Measurements from ENCODE around the gene INTS7. TPM values are rescaled to one million over a fixed set of nuclear protein-coding genes. Genes with fewer than 3 reads are reported as not detected.
A peak's percentile ranks its signal among the peaks of the same experiment; 100 is the strongest.

The INTS7 gene
- total and polyA plus RNA-seq, 2 experiments from 2014 or later, result 11.8 to 15.5 TPM

DNA sequence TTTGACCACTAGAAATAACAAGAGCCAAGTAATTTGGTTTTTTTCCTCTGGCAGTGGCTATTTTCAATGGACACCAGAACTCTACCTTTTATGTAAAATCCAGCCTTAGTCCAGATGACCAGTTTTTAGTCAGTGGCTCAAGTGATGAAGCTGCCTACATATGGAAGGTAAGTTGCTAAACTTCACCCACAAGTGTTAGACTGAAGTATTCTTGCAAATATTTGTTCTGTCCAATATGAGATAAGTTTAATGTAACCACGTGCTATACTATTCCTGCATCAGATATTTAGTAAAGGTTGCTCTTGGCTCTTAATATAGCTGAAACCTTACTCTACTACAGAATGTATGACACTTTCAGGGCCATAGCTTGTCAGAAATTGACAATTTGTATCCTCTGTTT, 36.7 kb upstream of the INTS7 start:
- Histone ChIP-seq H2AFZ (no peak overlapping the region), H3K4me2 (no peak overlapping the region), H3K36me3 (replicated peaks; ENCODE audit: insufficient read depth, low read depth) (no peaks in the 10 kb centered on the region), H3K4me1 (ENCODE audit: insufficient read depth) (no peaks in the 10 kb centered on the region), H3K9me3 (ENCODE audit: low read depth) (no peaks in the 10 kb centered on the region), H3K79me2 (no peaks in the 10 kb centered on the region), H4K20me1 (ENCODE audit: insufficient read depth, poor library complexity, severe bottlenecking) (no peaks in the 10 kb centered on the region), H3K9me2 (replicated peaks; ENCODE audit: insufficient read depth) (no peaks in the 10 kb centered on the region), H3K27me3 (no peaks in the 10 kb centered on the region), H3K4me3 (no peak overlapping the region), H3K27ac (no peak overlapping the region)
- 72% methylated on average over 1 of the region's 1 CpG for WGBS (ENCODE audit: low lambda C conversion rate, missing lambda C conversion rate)
- DNase-seq (ENCODE audit: low spot score), result no peak
- TF ChIP-seq EZH2 (IDR thresholded peaks at IDR 0.05; ENCODE audit: borderline replicate concordance), result no peak
- TF ChIP-seq, protein P1, sequence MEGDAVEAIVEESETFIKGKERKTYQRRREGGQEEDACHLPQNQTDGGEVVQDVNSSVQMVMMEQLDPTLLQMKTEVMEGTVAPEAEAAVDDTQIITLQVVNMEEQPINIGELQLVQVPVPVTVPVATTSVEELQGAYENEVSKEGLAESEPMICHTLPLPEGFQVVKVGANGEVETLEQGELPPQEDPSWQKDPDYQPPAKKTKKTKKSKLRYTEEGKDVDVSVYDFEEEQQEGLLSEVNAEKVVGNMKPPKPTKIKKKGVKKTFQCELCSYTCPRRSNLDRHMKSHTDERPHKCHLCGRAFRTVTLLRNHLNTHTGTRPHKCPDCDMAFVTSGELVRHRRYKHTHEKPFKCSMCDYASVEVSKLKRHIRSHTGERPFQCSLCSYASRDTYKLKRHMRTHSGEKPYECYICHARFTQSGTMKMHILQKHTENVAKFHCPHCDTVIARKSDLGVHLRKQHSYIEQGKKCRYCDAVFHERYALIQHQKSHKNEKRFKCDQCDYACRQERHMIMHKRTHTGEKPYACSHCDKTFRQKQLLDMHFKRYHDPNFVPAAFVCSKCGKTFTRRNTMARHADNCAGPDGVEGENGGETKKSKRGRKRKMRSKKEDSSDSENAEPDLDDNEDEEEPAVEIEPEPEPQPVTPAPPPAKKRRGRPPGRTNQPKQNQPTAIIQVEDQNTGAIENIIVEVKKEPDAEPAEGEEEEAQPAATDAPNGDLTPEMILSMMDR (IDR thresholded peaks at IDR 0.05; ENCODE audit: poor library complexity), result no peak
- no peak for TF ChIP-seq EZH2phosphoT487 (IDR thresholded peaks at IDR 0.05; ENCODE audit: low read depth, severe bottlenecking, unreplicated experiment)

DNA sequence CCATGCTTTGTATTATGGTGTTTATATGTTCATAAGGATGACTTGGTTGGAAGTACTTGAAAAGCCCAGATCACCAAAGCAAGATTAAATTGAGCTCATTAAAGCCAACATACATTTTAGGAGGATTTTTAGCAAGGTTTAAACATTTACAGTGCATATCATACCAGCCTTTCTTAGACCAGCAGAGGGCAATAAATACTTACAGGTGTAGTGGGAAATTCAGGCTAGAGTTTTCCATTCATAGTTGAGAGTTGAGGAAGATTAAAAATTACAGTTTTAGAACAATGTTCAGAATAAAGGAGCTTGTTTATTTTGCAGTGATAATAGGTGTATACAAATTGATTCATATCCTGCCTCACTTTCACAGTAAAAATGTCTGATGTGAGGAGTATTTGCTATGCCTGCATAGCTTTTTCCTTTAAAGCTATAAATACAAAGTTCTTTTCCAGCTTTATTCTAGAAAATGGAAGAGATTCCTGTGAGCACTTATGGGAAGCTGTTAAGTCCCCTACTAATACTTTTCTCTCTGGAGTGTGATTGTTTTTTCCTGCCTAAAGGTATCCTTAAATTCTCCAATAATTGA, 35.5 kb upstream of the INTS7 start:
- Histone ChIP-seq H3K27ac (no peak overlapping the region), H3K9me3 (ENCODE audit: low read depth) (no peaks in the 10 kb centered on the region), H3K27me3 (no peaks in the 10 kb centered on the region)

DNA sequence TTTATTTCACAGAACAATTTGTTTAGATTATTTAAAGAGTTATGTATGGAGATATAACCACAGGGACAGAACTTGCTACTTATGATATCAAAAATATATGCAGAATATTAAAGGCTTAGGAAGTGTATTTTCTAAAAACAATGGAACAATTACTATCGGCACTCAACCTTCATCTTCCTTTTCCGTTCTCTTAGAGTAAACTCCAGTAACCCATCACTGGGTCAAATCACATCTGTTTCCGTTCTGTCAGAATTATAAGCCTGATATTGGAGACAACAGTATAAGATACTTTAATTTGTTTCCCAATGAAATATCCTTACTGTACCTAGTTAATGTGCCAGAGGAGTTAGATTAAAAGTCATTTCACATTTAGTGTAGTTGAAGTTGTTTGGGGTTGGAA, 32.4 kb upstream of the INTS7 start:
- no peaks in the 10 kb centered on the region for H3K9me2 ChIP-seq (replicated peaks; ENCODE audit: insufficient read depth)
- H4K20me1 ChIP-seq (ENCODE audit: insufficient read depth, poor library complexity, severe bottlenecking), result no peaks in the 10 kb centered on the region
- H3K27me3 ChIP-seq, result no peaks in the 10 kb centered on the region
- WGBS (ENCODE audit: low lambda C conversion rate, missing lambda C conversion rate), result 90% methylated on average over 3 of the region's 3 CpGs
- no peak overlapping the region for H3K4me3 ChIP-seq
- no peaks in the 10 kb centered on the region for H3K4me1 ChIP-seq (ENCODE audit: insufficient read depth)
- H3K36me3 ChIP-seq (replicated peaks; ENCODE audit: insufficient read depth, low read depth), result no peaks in the 10 kb centered on the region
- H3K4me2 ChIP-seq, result no peak overlapping the region
- DNase-seq (ENCODE audit: low spot score), result no peak
- no peaks in the 10 kb centered on the region for H3K79me2 ChIP-seq
- H2AFZ ChIP-seq, result no peak overlapping the region
- H3K9me3 ChIP-seq (ENCODE audit: low read depth), result no peaks in the 10 kb centered on the region
- no peak overlapping the region for H3K27ac ChIP-seq
- TF ChIP-seq, protein P1 (IDR thresholded peaks at IDR 0.05; ENCODE audit: poor library complexity), result no peak
- TF ChIP-seq EZH2phosphoT487 (IDR thresholded peaks at IDR 0.05; ENCODE audit: low read depth, severe bottlenecking, unreplicated experiment), result no peak
- TF ChIP-seq EZH2 (IDR thresholded peaks at IDR 0.05; ENCODE audit: borderline replicate concordance), result no peak

More for the DNA sequence above, 35.5 kb upstream of the INTS7 start:
- H3K4me3 ChIP-seq, result no peak overlapping the region
- H3K4me1 ChIP-seq (ENCODE audit: insufficient read depth), result no peaks in the 10 kb centered on the region
- H3K4me2 ChIP-seq, result no peak overlapping the region
- peak; percentile 73 for DNase-seq (ENCODE audit: low spot score)
- no peaks in the 10 kb centered on the region for H4K20me1 ChIP-seq (ENCODE audit: insufficient read depth, poor library complexity, severe bottlenecking)
- no peak for TF ChIP-seq EZH2phosphoT487 (IDR thresholded peaks at IDR 0.05; ENCODE audit: low read depth, severe bottlenecking, unreplicated experiment)
- TF ChIP-seq, protein P1 (IDR thresholded peaks at IDR 0.05; ENCODE audit: poor library complexity), result peak; percentile 88
- H2AFZ ChIP-seq, result no peak overlapping the region
- no peaks in the 10 kb centered on the region for H3K9me2 ChIP-seq (replicated peaks; ENCODE audit: insufficient read depth)
- no peaks in the 10 kb centered on the region for H3K79me2 ChIP-seq
- H3K36me3 ChIP-seq (replicated peaks; ENCODE audit: insufficient read depth, low read depth), result no peaks in the 10 kb centered on the region
